ENCODE data around the gene TMC2. TPM values are rescaled to one million over a fixed set of nuclear protein-coding genes. Genes with fewer than 3 reads are reported as not detected.

Gene TMC2
- total RNA-seq, 1 experiment from 2014 or later = not detected

- no peaks in the 10 kb centered on the region for H3K36me3 ChIP-seq (ENCODE audit: insufficient read depth, low read length, poor library complexity, severe bottlenecking)
- POLR2A ChIA-PET (ENCODE audit: low non-redundant PET) = no interaction called here
- no peak for DNase-seq (ENCODE audit: low spot score)
- no peaks in the 10 kb centered on the region for H3K9me3 ChIP-seq (ENCODE audit: low read depth, low read length, poor library complexity, severe bottlenecking)
- H3K27ac ChIP-seq (ENCODE audit: low read depth, low read length, poor library complexity, severe bottlenecking) = no peak overlapping the region
- CTCF ChIA-PET = no interaction called here
- no peaks in the 10 kb centered on the region for H3K4me1 ChIP-seq (ENCODE audit: insufficient read depth, low read length, poor library complexity, severe bottlenecking)
- TF ChIP-seq, protein P1, sequence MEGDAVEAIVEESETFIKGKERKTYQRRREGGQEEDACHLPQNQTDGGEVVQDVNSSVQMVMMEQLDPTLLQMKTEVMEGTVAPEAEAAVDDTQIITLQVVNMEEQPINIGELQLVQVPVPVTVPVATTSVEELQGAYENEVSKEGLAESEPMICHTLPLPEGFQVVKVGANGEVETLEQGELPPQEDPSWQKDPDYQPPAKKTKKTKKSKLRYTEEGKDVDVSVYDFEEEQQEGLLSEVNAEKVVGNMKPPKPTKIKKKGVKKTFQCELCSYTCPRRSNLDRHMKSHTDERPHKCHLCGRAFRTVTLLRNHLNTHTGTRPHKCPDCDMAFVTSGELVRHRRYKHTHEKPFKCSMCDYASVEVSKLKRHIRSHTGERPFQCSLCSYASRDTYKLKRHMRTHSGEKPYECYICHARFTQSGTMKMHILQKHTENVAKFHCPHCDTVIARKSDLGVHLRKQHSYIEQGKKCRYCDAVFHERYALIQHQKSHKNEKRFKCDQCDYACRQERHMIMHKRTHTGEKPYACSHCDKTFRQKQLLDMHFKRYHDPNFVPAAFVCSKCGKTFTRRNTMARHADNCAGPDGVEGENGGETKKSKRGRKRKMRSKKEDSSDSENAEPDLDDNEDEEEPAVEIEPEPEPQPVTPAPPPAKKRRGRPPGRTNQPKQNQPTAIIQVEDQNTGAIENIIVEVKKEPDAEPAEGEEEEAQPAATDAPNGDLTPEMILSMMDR (conservative IDR thresholded peaks at IDR 0.05; ENCODE audit: low read depth, low read length) = no peak
- TF ChIP-seq EZH2 (IDR thresholded peaks at IDR 0.05; ENCODE audit: borderline replicate concordance, low read depth, low read length, poor library complexity, severe bottlenecking) = no peak
- intact Hi-C loops (cut with micrococcal nuclease; ENCODE audit: unreplicated experiment) = no loop called here
- H3K27me3 ChIP-seq (replicated peaks; ENCODE audit: insufficient read depth, low read depth, low read length, poor library complexity) = peaks cover 43% of the 10 kb centered on the region
- BruUV-seq (replicated peaks) = no TSS peak
- no peak overlapping the region for H3K4me3 ChIP-seq (ENCODE audit: low read depth, low read length, poor library complexity, severe bottlenecking)
Observed at GRCh38 chr20:2691127-2691526, 154.8 kb downstream of the TMC2 start.

Small RNAs within 50 kb of the gene (microRNA-seq; reads per million reads assigned to microRNA genes)
- 71.2 reads per million, percentile 60 among the genes with 10 or more reads in this experiment for gene MIR1292

Other genes starting within 250 kb of the TMC2 start
- gene TGM3, start 240.6 kb upstream of the TMC2 start, total RNA-seq (2021) = 0.11 TPM in 1 of 2 replicates, not detected in the other
- not detected in 2 replicates for gene TGM6, start 155.7 kb upstream of the TMC2 start, total RNA-seq (2021)
- gene SNRPB, start 65.8 kb upstream of the TMC2 start, total RNA-seq (2021) = 493 and 522 TPM in 2 replicates
- 13.8 and 16.2 TPM in 2 replicates for gene ZNF343, start 27.7 kb upstream of the TMC2 start, total RNA-seq (2021)
- gene NOP56, start 116.1 kb downstream of the TMC2 start, total RNA-seq (2021) = 607 and 704 TPM in 2 replicates
- 135 and 146 TPM in 2 replicates for gene IDH3B, start 127.6 kb downstream of the TMC2 start, total RNA-seq (2021)
- gene EBF4, start 156.2 kb downstream of the TMC2 start, total RNA-seq (2021) = 0.52 and 1.2 TPM in 2 replicates

All from A673 (cell line).